ENCODE results near the gene PLEKHD1. TPM values are rescaled to one million over a fixed set of nuclear protein-coding genes. Genes with fewer than 3 reads are reported as not detected.

The PLEKHD1 gene
- total RNA-seq, result under 1 TPM in 2 of 4 donors, not detected in 2; 0.04 to 0.10 TPM

DNA sequence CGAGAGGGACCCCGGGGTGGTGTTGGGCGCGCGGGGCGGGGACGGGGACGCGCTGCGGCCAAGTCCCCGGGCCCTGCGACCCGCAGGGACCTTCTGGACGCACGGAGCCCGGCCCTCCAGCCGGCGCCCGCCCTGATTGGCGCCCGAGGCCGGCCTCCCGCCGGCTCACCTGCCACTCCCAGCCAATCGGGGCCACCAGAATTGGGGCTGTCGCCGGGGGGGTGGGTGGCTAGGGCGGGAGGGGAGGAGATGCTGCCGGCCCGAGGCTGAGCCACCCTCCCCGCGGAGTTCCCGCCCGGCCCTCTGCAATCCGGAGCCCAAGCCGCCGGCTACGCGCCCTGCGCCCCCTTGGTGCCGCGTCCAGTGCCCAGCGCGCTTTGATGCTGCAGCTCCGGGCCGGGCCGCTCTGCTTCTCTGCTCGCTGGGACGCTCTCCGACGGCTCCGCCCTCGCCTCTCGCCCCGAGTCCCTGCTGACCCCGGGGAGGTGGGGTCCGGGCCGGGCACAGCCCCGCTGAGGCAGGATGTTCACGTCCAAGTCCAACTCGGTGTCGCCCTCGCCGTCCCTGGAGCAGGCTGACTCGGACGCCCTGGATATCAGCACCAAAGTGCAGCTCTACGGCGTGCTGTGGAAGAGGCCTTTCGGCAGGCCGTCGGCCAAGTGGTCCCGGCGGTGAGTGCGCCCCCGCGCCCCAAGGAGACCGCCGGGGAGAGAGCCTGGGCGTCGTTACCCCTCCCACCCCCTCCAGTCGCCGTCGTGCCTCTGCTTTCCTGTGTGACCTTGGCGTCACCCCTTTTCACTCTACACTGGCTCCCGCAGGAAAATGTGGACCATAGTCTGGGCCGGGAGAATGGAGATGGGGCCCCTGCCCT is at the start of gene PLEKHD1:
Gene PLEKHD1 (plus strand): TSS at position 285 of the 871 bp plus-strand sequence. CDS start 238 bp downstream, at position 523.
- DNase-seq, result no peak
- intact Hi-C loops (cut with DNase I; ENCODE audit: low total_unique reads), result no loop called here
- H3K4me1 ChIP-seq, result peaks cover 17 to 24% of the 10 kb centered on the region in 2 donors
- no peaks in the 10 kb centered on the region for H3K9me3 ChIP-seq
- peak within 1 kb of the TSS; percentile 43 to 62 (median 55) for H3K27ac ChIP-seq
- H3K36me3 ChIP-seq, result no peaks in the 10 kb centered on the region
- in situ Hi-C loops (cut with MboI; ENCODE audit: low sequenced_read_pairs in 4 of 4), result no loop called here
- TF ChIP-seq POLR2A (IDR thresholded peaks at IDR 0.05), result no peak
- H3K27me3 ChIP-seq, result peaks cover 4 to 14% (median 9%) of the 10 kb centered on the region in 3 donors
- H3K4me3 ChIP-seq, result peak within 1 kb of the TSS; percentile 46 to 61 (median 55)
- peak; percentile 13 to 18 for ATAC-seq

DNA sequence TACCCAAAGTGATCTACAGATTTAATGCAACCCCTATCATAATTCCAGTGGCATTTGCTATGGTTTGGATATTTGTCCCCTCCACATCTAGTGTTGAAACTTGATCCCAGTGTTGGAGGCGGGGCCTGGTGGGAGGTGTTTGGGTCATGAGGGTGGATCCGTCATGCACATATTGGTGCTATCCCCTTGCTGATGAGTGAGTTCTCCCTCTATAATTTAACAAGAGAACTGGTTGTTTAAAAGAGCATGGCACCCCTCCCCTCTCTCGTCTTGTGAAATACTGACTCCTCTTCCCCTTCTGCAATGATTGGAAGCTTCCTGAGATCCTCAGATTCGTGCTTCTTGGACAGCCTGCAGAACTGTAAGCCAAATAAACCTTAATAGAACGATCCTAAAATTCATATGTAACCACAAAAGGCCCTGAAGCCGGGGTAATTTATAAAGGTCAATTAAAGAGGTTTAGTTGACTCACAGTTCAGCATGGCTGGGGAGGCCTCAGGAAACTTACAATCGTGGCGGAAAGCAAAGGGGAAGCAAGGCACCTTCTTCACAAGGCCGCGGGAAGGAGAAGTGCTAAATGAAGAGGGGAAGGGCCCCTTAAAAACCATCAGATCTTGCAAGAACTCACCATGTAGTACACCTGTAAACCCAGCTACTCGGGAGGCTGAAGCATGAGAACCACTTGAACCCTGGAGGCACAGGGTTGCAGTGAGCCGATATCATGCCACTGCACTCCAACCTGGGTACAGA is 44.8 kb upstream of the PLEKHD1 start:
- intact Hi-C loops (cut with DNase I; ENCODE audit: low total_unique reads) (loop anchor here (2.0 kb wide), 1 partner anchor 71 kb away; no protein-coding TSS in a partner anchor), in situ Hi-C loops (cut with MboI; ENCODE audit: low sequenced_read_pairs in 4 of 4) (no loop called here)
- DNase-seq, result no peak
- no peak overlapping the region for H3K4me3 ChIP-seq
- ATAC-seq, result no peak
- no peaks in the 10 kb centered on the region for H3K4me1 ChIP-seq
- H3K9me3 ChIP-seq, result no peaks in the 10 kb centered on the region
- no peak overlapping the region for H3K27ac ChIP-seq
- H3K27me3 ChIP-seq, result no peaks in the 10 kb centered on the region
- TF ChIP-seq, protein P1, sequence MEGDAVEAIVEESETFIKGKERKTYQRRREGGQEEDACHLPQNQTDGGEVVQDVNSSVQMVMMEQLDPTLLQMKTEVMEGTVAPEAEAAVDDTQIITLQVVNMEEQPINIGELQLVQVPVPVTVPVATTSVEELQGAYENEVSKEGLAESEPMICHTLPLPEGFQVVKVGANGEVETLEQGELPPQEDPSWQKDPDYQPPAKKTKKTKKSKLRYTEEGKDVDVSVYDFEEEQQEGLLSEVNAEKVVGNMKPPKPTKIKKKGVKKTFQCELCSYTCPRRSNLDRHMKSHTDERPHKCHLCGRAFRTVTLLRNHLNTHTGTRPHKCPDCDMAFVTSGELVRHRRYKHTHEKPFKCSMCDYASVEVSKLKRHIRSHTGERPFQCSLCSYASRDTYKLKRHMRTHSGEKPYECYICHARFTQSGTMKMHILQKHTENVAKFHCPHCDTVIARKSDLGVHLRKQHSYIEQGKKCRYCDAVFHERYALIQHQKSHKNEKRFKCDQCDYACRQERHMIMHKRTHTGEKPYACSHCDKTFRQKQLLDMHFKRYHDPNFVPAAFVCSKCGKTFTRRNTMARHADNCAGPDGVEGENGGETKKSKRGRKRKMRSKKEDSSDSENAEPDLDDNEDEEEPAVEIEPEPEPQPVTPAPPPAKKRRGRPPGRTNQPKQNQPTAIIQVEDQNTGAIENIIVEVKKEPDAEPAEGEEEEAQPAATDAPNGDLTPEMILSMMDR (IDR thresholded peaks at IDR 0.05 in 4 of 5, conservative IDR thresholded peaks at IDR 0.05 in 1 of 5), result no peak
- TF ChIP-seq POLR2A (IDR thresholded peaks at IDR 0.05), result no peak
- peaks cover 0 to 7% of the 10 kb centered on the region in 2 donors for H3K36me3 ChIP-seq

GRCh38 chr14:69441948-69442347 is 42.6 kb upstream of the PLEKHD1 start:
- in situ Hi-C loops (cut with MboI; ENCODE audit: low sequenced_read_pairs in 4 of 4), result no loop called here
- no peak overlapping the region for H3K27ac ChIP-seq
- peaks cover 0 to 7% of the 10 kb centered on the region in 2 donors for H3K36me3 ChIP-seq
- ATAC-seq, result no peak
- no peaks in the 10 kb centered on the region for H3K27me3 ChIP-seq
- H3K4me1 ChIP-seq, result no peaks in the 10 kb centered on the region
- no peak overlapping the region for H3K4me3 ChIP-seq
- H3K9me3 ChIP-seq, result no peaks in the 10 kb centered on the region
- TF ChIP-seq, protein P1 (IDR thresholded peaks at IDR 0.05 in 4 of 5, conservative IDR thresholded peaks at IDR 0.05 in 1 of 5), result no peak
- TF ChIP-seq POLR2A (IDR thresholded peaks at IDR 0.05), result no peak
- intact Hi-C loops (cut with DNase I; ENCODE audit: low total_unique reads), result loop anchor here (2.0 kb wide), 1 partner anchor 73 kb away; no protein-coding TSS in a partner anchor
- no peak for DNase-seq

DNA sequence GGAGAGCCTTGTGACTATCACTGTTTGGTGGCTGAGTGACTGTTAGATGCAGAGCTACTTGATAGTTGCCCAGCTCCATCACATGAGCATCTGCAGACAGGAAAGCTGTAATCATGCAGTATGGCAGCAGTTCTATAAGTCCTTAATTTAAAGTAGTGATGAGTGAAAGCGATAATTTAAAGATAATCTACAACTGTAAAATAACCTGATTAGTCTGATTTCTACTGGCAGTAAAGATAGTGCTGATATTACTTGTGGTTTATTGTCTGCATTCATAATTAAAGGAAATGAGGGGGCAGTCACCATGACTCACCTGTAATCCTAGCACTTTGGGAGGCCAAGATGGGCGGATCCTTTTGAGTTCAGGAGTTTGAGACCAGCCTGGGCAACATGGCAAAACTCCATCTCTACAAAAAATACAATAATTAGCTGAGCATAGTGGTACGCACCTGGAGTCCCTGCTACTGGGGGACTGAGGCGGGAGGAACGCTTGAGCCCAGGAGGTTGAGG is 41.2 kb upstream of the PLEKHD1 start:
- no peaks in the 10 kb centered on the region for H3K4me1 ChIP-seq
- ATAC-seq, result no peak
- no peak for TF ChIP-seq POLR2A (IDR thresholded peaks at IDR 0.05)
- TF ChIP-seq, protein P1 (IDR thresholded peaks at IDR 0.05 in 4 of 5, conservative IDR thresholded peaks at IDR 0.05 in 1 of 5), result no peak
- in situ Hi-C loops (cut with MboI; ENCODE audit: low sequenced_read_pairs in 4 of 4) (no loop called here), intact Hi-C loops (cut with DNase I; ENCODE audit: low total_unique reads) (no loop called here)
- no peak for DNase-seq
- no peaks in the 10 kb centered on the region for H3K27me3 ChIP-seq
- peaks cover 0 to 7% of the 10 kb centered on the region in 2 donors for H3K36me3 ChIP-seq
- no peaks in the 10 kb centered on the region for H3K9me3 ChIP-seq
- no peak overlapping the region for H3K4me3 ChIP-seq
- H3K27ac ChIP-seq, result no peak overlapping the region

Measured in gastrocnemius medialis (tissue), 4 donors.